COLO668 (cell line): Measurements from ENCODE around the gene AGBL5.
"Not testable (repeated sequence)": the region's sequence is repeated elsewhere in the genome, so short reads cannot be mapped to it uniquely, and the experiment has no call there.

ENCODE experiments used
- DNase-seq: peaks from one replicate; lab custom pipeline; 2025; ENCODE audit not compliant: unreplicated experiment; lab: John Stamatoyannopoulos, UW

AGBL5 gene

DNA sequence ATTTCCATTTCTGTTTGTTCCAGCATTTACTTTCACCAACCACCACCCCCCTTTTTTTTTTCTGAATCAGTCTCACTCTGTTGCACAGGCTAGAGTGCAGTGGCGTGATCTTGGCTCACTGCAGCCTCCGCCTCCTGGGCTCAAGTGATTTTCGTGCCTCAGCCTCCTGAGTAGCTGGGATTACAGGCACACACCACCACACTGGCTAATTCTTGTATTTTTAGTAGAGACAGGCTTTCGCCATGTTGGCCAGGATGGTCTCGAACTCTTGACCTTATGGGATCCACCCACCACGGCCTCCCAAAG, 24.1 kb downstream of the AGBL5 start:
- not testable (repeated sequence) for DNase-seq

DNA sequence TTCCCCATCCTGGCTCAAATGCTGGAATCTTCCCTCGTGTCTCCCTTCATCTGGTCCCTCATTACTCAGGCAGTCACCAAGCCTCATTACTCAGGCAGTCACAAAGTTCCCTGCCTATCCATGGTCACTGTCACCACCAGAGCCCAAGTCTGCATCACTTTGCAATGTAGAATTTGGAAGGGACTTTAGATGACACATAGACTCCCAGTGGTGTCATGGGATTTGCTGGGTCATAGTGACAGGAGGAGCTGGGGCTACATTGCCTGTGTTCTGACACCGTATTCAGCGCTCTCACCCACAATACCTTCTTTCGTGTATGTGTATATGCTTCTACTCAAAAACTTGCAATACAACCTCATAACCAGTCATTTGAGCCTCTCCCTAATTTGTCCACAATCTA, 24.9 kb downstream of the AGBL5 start:
- DNase-seq, result no peak

DNA sequence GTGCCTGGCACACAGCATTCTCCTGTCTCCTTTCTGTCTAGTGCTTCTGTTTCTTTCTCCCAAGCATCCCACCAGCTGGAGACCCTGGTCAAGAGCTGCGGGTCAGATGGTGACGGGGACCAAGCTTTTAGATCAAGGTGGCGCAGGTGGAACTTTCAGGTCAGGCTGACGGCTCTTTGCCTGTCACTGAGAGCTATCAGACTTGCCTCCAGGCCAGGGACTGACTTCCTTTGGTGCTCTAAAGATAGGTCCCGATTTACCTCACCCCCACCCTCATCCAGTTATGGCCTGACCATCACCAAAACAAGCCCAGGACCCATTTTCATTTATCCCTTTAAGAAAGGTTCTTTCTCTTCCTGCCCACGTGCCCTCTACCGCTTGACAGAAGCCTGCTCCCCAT, 25.8 kb downstream of the AGBL5 start:
- no peak for DNase-seq

DNA sequence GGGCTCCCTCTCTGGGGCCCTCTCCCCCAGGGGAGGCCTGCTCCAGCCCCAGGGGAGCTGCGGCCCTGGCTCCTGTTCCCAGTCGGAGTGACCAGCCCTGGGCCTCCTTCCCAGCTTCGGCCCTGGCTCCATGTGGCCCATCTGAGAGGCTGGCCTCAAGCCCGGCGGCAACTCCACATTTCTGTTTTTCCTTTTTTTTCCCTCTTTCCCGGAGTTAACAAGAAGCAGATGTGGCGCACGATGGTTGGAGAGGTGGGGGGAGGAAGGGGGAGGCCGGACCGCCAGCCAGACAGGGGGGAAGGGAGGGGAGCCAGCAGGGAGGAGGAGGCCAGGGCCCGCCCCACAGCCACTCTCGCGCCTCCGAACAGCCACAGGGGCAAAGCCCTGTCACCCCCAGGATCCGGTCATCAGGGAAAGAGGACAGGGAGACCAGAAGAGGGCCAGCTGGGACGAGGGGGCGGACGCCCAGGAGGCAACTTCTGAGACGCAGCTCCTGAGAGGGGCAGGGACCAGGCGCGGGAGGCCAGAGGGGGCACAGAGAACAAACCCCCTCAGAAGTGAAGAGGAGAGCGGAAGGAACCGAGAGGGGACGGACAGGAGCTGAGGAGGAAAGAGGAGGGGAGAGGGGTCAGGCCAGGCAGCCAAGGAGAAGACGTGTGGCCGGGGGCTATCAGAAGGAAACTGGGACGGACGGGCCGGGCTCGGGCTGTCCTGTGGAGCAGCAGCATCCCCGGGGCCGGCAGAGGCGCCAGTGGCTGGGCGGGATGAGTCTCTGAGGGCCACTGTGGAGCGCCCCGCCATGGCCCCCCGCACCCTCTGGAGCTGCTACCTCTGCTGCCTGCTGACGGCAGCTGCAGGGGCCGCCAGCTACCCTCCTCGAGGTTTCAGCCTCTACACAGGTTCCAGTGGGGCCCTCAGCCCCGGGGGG, 27.1 kb downstream of the AGBL5 start, which contains the start of gene EMILIN1:
EMILIN1 (plus strand) TSS at position 349 of the 928 bp plus-strand sequence; CDS start at position 800, 451 bp downstream.
- no peak for DNase-seq

DNA sequence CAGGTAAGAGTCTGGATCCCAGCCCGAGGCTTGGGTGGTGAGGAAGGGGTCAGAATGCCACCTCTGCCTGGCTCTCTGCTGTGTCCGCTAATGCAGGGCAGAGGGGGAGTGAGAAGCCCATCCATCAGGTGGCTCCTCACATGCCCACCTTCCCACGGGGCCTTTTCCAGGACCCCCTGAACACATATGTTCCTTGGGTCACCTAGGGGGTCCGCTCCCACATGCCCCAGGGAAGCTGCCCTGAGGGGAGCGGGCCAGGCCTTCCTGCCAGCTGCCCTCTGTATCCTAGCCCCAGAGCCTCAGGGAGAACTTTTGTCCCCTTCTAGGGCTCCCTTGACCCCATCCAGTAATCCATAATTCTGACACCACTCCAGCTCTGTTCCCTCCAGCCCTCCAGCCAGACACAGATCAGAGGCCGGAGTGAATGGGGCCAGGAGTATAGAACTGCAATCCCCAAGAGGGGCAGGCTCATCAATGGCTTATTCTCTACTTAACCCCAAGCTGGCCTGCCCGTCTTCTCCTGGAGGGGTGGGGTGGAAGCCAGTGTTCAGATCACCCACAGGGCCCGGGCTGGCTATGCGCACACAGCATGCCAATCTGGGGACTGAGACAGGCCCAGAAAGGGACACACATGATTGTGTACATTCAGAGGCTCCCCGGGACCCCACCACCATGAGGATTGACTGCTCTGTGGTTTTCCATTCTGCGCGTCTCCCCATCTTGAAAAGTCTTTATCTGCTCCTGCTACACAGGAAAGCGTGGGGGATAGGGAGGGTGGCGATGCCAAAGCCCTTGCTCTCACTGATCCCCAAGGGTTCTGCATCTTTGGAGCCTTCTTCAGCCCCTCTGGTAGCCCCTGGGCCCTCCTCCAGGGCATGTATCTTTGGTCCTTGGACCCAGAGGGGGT, 28.0 kb downstream of the AGBL5 start:
- DNase-seq, result no peak

DNA sequence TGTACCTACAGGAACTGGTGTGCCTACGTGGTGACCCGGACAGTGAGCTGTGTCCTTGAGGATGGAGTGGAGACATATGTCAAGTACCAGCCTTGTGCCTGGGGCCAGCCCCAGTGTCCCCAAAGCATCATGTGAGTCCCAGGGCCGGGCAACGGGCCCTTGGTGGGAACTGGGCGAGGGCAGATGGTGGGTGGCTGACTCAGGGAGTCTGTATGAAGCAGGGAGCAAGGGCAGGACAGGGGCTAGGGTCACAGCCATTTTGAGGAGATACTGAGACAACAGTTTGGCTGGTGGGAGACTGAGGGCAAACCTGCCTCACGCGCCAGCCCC, 28.6 kb downstream of the AGBL5 start:
- no peak for DNase-seq

DNA sequence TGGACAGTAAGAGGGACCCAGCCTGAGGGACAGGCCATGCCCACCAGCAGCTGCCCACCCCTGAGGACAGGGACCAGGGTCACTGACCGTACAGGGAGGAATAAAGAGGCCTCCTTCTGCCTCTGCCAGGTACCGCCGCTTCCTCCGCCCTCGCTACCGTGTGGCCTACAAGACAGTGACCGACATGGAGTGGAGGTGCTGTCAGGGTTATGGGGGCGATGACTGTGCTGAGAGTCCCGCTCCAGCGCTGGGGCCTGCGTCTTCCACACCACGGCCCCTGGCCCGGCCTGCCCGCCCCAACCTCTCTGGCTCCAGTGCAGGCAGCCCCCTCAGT, 29.1 kb downstream of the AGBL5 start:
- DNase-seq, result no peak

DNA sequence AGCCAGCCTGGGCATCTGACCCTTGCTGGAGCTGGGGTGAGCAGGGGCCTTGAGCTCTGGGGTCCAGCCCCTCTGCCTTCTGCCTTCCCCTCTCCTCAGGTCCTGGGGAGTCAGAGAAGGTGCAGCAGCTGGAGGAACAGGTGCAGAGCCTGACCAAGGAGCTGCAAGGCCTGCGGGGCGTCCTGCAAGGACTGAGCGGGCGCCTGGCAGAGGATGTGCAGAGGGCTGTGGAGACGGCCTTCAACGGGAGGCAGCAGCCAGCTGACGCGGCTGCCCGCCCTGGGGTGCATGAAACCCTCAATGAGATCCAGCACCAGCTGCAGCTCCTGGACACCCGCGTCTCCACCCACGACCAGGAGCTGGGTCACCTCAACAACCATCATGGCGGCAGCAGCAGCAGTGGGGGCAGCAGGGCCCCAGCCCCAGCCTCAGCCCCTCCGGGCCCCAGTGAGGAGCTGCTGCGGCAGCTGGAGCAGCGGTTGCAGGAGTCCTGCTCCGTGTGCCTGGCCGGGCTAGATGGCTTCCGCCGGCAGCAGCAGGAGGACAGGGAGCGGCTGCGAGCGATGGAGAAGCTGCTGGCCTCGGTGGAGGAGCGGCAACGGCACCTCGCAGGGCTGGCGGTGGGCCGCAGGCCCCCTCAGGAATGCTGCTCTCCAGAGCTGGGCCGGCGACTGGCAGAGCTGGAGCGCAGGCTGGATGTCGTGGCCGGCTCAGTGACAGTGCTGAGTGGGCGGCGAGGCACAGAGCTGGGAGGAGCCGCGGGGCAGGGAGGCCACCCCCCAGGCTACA, 30.7 kb downstream of the AGBL5 start:
- DNase-seq, result no peak

DNA sequence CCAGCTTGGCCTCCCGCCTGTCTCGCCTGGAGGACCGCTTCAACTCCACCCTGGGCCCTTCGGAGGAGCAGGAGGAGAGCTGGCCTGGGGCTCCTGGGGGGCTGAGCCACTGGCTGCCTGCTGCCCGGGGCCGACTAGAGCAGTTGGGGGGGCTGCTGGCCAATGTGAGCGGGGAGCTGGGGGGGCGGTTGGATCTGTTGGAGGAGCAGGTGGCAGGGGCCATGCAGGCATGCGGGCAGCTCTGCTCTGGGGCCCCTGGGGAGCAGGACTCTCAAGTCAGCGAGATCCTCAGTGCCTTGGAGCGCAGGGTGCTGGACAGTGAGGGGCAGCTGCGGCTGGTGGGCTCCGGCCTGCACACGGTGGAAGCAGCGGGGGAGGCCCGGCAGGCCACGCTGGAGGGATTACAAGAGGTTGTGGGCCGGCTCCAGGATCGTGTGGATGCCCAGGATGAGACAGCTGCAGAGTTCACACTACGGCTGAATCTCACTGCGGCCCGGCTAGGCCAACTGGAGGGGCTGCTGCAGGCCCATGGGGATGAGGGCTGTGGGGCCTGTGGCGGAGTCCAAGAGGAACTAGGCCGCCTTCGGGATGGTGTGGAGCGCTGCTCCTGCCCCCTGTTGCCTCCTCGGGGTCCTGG, 31.4 kb downstream of the AGBL5 start:
- DNase-seq, result no peak

DNA sequence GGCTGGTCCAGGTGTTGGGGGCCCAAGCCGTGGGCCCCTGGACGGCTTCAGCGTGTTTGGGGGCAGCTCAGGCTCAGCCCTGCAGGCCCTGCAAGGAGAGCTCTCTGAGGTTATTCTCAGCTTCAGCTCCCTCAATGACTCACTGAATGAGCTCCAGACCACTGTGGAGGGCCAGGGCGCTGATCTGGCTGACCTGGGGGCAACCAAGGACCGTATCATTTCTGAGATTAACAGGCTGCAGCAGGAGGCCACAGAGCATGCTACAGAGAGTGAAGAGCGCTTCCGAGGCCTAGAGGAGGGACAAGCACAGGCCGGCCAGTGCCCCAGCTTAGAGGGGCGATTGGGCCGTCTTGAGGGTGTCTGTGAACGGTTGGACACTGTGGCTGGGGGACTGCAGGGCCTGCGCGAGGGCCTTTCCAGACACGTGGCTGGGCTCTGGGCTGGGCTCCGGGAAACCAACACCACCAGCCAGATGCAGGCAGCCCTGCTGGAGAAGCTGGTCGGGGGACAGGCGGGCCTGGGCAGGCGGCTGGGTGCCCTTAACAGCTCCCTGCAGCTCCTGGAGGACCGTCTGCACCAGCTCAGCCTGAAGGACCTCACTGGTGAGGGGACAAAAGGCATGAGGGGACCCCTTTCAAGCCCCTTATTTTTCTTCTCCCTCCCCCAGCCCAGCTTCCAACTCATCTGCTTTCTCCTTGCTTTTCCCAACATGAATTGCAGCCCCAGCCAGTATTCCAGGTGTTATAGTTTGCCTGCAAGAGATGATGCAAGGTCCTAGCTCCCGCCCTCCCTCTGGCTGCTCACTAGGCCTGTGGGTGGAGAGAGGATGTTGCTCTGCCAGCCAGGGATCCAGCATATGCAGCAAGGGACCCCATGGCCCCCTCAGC, 32.2 kb downstream of the AGBL5 start:
- DNase-seq, result no peak

DNA sequence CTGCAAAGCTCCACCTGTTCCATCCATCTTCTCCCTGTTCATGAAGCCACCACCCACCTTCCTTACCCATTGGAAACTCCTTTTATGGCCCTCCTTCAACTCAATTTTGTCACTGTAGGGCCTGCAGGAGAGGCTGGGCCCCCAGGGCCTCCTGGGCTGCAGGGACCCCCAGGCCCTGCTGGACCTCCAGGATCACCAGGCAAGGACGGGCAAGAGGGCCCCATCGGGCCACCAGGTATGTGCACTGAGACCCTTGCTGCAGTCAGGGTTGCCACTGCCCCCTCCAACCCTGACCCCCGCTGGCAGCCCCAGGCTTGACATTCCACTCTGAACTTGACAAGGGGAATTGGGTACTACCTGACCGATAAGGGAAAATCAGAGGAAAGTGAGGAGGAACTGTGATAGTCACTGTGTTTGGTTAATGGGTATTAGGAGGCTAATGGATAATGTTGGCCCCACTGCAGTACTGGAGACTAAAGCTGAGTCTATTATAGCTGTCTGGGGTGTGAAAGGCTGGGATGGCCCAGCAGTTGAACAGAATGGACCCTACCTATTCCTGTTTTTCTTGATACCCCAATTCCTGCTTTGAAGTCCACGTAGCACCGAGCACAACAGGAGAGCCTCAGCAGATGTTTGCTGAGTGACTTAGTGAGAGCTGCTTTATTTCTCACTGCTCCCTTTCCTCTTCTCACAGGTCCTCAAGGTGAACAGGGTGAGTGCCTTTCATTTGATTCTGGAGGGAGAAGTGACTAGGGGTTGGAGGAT, 33.0 kb downstream of the AGBL5 start:
- DNase-seq, result no peak

DNA sequence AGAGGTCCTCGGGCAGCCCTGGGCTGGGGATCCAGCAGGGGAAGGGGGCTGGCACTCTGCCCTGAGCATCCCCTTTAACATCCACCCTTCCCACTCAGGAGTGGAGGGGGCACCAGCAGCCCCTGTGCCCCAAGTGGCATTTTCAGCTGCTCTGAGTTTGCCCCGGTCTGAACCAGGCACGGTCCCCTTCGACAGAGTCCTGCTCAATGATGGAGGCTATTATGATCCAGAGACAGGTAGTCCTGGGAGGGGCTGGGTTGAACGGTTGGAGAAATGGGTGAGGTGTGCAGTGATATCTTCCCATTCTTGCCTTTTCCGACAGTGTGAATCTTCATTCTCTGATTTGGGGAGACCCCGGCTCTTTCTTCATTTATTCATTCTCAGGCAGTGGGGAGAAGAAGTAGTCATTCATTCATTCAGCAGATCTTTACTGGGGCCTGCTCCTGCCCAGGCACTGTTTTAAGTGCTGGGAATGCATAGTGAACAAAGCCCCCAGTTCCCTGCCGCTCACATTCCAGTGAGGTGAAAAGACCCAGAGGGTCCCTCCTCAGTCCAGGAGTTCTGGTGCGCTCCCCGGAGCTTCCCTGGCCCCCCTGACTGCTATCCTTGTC, 33.7 kb downstream of the AGBL5 start:
- DNase-seq, result no peak

DNA sequence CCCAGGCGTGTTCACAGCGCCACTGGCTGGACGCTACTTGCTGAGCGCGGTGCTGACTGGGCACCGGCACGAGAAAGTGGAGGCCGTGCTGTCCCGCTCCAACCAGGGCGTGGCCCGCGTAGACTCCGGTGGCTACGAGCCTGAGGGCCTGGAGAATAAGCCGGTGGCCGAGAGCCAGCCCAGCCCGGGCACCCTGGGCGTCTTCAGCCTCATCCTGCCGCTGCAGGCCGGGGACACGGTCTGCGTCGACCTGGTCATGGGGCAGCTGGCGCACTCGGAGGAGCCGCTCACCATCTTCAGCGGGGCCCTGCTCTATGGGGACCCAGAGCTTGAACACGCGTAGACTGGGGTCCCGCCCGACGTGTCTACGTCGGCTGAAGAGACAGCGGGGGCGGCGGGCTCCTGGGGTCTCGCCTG, 34.2 kb downstream of the AGBL5 start:
- DNase-seq, result peak; percentile 44

DNA sequence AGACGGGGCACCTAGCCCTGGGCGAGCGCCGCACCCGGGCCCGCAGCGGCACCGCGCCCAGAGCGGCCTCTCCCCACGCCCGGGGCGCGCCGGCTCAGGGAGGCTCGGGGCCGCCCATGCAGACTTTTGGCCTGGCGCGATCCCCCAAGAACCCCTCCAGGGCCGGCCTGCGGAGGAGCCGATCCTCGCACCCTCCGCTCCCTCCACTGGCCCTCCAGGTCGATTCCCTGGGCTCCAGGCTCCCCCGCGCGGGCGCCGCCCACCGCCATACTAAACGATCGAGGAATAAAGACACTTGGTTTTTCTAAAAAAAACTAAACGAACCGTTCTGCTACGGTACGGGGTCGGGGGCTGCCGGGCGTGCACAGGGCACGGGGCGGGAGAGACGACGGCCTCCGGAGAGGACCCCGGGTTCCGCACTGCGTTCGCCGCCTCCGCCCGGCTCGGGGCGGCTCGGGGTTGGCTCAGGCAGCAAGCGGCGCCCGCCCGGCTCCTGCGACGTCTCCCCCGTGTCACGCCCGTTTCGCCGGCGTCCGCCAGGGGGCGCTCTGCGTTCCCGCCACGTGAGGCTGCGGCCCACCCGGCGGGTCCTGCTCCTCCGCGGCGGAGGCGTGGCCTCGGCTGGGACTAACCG, 34.7 kb downstream of the AGBL5 start:
- peak; percentile 97 for DNase-seq

DNA sequence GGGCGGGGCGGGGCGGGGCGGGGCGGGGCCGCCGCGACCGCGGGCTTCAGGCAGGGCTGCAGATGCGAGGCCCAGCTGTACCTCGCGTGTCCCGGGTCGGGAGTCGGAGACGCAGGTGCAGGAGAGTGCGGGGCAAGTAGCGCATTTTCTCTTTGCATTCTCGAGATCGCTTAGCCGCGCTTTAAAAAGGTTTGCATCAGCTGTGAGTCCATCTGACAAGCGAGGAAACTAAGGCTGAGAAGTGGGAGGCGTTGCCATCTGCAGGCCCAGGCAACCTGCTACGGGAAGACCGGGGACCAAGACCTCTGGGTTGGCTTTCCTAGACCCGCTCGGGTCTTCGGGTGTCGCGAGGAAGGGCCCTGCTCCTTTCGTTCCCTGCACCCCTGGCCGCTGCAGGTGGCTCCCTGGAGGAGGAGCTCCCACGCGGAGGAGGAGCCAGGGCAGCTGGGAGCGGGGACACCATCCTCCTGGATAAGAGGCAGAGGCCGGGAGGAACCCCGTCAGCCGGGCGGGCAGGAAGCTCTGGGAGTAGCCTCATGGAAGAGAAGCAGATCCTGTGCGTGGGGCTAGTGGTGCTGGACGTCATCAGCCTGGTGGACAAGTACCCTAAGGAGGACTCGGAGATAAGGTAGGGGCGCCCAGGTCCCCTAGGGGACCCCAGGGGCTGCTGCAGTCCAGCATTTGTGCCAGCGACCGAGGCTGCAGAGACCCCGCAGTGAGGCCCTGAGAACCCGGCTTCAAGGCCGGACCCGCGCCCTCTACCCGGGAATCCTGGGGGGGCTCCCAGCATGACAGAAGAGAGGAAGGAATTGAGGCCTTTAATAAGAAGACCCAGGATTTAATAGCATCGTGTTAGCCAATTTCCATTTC, 35.5 kb downstream of the AGBL5 start, which contains the start of gene KHK:
KHK (plus strand) TSS at position 49 of the 870 bp plus-strand sequence; CDS start at position 537, 488 bp downstream.
- peak; percentile 83 for DNase-seq

DNA sequence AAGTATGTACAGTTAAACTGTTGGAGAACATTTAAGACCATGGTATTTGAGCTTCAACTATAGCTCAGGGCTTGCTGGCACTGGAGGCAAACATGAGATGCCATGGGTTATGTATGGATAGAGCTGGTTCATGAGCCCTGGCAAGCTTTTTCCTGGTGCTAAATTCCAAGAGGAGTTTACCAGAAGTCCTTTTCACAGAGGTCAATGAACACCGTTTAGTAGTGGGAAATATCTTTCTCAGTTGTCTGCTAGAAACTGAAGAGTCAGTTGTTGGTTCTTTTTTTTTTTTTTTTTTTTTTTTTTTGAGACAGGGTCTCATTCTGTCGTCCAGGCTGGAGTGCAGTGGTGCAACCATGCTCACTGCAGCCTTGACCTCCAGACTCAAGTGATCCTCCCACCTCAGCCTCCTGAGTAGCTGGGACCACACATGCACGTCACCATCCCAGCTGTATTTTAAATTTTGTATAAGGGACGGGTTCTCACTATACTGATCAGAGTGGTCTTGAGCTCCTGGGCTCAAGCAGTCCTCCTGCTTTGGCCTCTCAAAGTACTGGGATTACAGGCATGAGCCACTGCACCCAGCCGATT, 36.4 kb downstream of the AGBL5 start:
- DNase-seq, result no peak

DNA sequence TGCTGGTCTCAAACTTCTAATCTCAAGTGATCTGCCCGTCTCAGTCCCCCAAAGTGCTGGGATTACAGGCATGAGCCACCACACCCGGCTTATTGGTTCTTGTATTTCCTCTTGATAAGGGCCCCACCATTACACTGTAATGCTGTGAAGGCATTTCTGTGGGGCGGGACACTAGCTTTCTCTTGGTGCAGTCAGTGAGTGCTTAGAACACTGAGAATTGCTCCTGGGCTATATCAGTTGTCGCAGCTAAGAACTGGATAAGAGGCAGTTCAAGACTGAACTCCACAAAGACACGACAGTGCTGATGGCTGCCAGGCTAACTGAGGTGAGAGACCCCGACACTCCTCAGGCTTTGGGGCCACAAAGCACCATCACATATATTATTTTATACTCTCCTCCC, 37.2 kb downstream of the AGBL5 start:
- no peak for DNase-seq
